ENCODE data around the gene PPP2R5B.

PPP2R5B gene

GRCh38 chr11:64923944-64924909 is at the start of gene PPP2R5B:
Gene PPP2R5B (plus strand): TSS chr11:64924689. CDS start chr11:64925735, 1,046 bp downstream.
- DNase-seq = peak; percentile 95

GRCh38 chr11:64875369-64876228 is 48.9 kb upstream of the PPP2R5B start:
- no peak for DNase-seq

GRCh38 chr11:64876229-64876750 is 48.2 kb upstream of the PPP2R5B start:
- no peak for DNase-seq

GRCh38 chr11:64876835-64877341 is 47.6 kb upstream of the PPP2R5B start:
- no peak for DNase-seq

- no peak for DNase-seq
Observed at GRCh38 chr11:64877390-64878222, 46.9 kb upstream of the PPP2R5B start.

GRCh38 chr11:64878223-64878493 is 46.3 kb upstream of the PPP2R5B start:
- DNase-seq = no peak

- peak; percentile 99 for DNase-seq
Observed at GRCh38 chr11:64878494-64879243, 45.8 kb upstream of the PPP2R5B start, which contains the start of gene EHD1. Gene EHD1 (minus strand): TSS chr11:64878621. CDS start chr11:64878464, 157 bp downstream.

GRCh38 chr11:64879244-64879900 is 45.1 kb upstream of the PPP2R5B start:
- no peak for DNase-seq

GRCh38 chr11:64880240-64881001 is 44.1 kb upstream of the PPP2R5B start:
- no peak for DNase-seq

- no peak for DNase-seq
Observed at GRCh38 chr11:64881476-64881875, 43.0 kb upstream of the PPP2R5B start.

GRCh38 chr11:64882243-64882642 is 42.2 kb upstream of the PPP2R5B start:
- no peak for DNase-seq

GRCh38 chr11:64883575-64883974 is 40.9 kb upstream of the PPP2R5B start:
- DNase-seq = no peak

- DNase-seq = no peak
Observed at GRCh38 chr11:64884019-64884418, 40.5 kb upstream of the PPP2R5B start.

- no peak for DNase-seq
Observed at GRCh38 chr11:64885367-64886286, 38.9 kb upstream of the PPP2R5B start.

GRCh38 chr11:64887234-64887756 is 37.2 kb upstream of the PPP2R5B start:
- DNase-seq = no peak

- peak; percentile 85 for DNase-seq
Observed at GRCh38 chr11:64887757-64888405, 36.6 kb upstream of the PPP2R5B start.

GRCh38 chr11:64888406-64888728 is 36.1 kb upstream of the PPP2R5B start:
- no peak for DNase-seq

Data from femur (tissue), 1 donor.